PC-9 (cell line): Measurements from ENCODE around the gene IGSF8. TPM values are rescaled to one million over a fixed set of nuclear protein-coding genes. Genes with fewer than 3 reads are reported as not detected.

Experiments
- BruUV-seq: library from RNA; stranded (reverse); fragments of 400-500 nt; replicated peaks from 2 replicates; lab custom pipeline; 2021; lab: Mats Ljungman, UMichigan
- CTCF ChIA-PET: fragments of 300-600 bp; sonication (Branson Sonifier 250); formaldehyde crosslinking; loops from one replicate; lab custom pipeline; 2022; ENCODE audit warnings: antibody characterized with exemption; lab: Charles Lee
- POLR2A ChIA-PET: fragments of 300-600 bp; sonication (Branson Sonifier 250); formaldehyde crosslinking; loops from one replicate; lab custom pipeline; 2022; ENCODE audit warnings: antibody characterized with exemption; ENCODE audit not compliant: unreplicated experiment; lab: Charles Lee
- DNase-seq, 2 experiments: peaks; one replicate each; pipeline versions ENCODE4 v3.0.0 to v3.0.0-alpha.2; 2015 to 2022; ENCODE audit warnings: mixed read lengths in 1 of 2
- H2AFZ ChIP-seq: fragments of 200-600 bp; sonication (generic); 2 replicates; pipeline ENCODE4 v1.8.1; 2017; ENCODE audit warnings: antibody characterized with exemption
- H3F3A ChIP-seq: fragments of 200-600 bp; sonication (generic); 2 replicates; pipeline ENCODE4 v1.8.1; 2017; ENCODE audit warnings: antibody characterized with exemption, mild to moderate bottlenecking, low read depth; ENCODE audit not compliant: insufficient read depth
- H3K27ac ChIP-seq: fragments of 200-600 bp; sonication (generic); 2 replicates; pipeline ENCODE4 v1.6.1; 2016; ENCODE audit warnings: mixed run types
- H3K27me3 ChIP-seq: fragments of 200-600 bp; sonication (generic); 2 replicates; pipeline ENCODE4 v1.6.1; 2016; ENCODE audit warnings: low read depth, mixed run types; ENCODE audit not compliant: insufficient read depth
- H3K36me3 ChIP-seq: fragments of 200-600 bp; sonication (generic); 2 replicates; pipeline ENCODE4 v1.6.1; 2016; ENCODE audit warnings: low read depth, mixed run types
- H3K4me1 ChIP-seq: fragments of 200-600 bp; sonication (generic); replicated peaks from 2 replicates; pipeline ENCODE4 v1.6.1; 2016; ENCODE audit warnings: mixed run types; ENCODE audit not compliant: insufficient read depth
- H3K4me2 ChIP-seq: fragments of 200-600 bp; sonication (generic); 2 replicates; pipeline ENCODE4 v1.6.1; 2017; ENCODE audit warnings: mixed run types
- H3K4me3 ChIP-seq: fragments of 200-600 bp; sonication (generic); 2 replicates; pipeline ENCODE4 v1.6.1; 2016; ENCODE audit warnings: mixed run types
- H3K79me2 ChIP-seq: fragments of 200-600 bp; sonication (generic); 2 replicates; pipeline ENCODE4 v1.6.1; 2017; ENCODE audit warnings: low read depth, mixed run types
- H3K9me2 ChIP-seq: fragments of 200-600 bp; sonication (generic); 2 replicates; pipeline ENCODE4 v1.8.1; 2017; ENCODE audit warnings: mild to moderate bottlenecking; ENCODE audit not compliant: insufficient read depth
- H3K9me3 ChIP-seq: fragments of 200-600 bp; sonication (generic); 2 replicates; pipeline ENCODE4 v1.8.1; 2016; ENCODE audit warnings: low read depth; ENCODE audit not compliant: insufficient read depth
- H4K20me1 ChIP-seq: fragments of 200-600 bp; sonication (generic); 2 replicates; pipeline ENCODE4 v1.8.1; 2017; ENCODE audit not compliant: insufficient read depth
- EZH2 ChIP-seq: fragments of 200-600 bp; sonication (generic); IDR thresholded peaks from 2 replicates; pipeline ENCODE4 v1.8.0; 2017; ENCODE audit warnings: antibody characterized with exemption, low read depth
- intact Hi-C: fragments of 100-400 bp; cut with micrococcal nuclease; formaldehyde crosslinking; loops from one replicate; pipeline ENCODE4 v1.10.0; 2022; ENCODE audit not compliant: unreplicated experiment
- total RNA-seq: library from RNA; stranded (reverse); gene quantifications from 2 replicates; pipeline ENCODE4 v1.2.3, GENCODE V29; 2021
- TF ChIP-seq, protein P1 (sequence below): fragments of 200-600 bp; sonication (generic); conservative IDR thresholded peaks from 2 replicates; pipeline ENCODE4 v1.6.1; 2017; ENCODE audit warnings: mixed run types, antibody characterized with exemption, mild to moderate bottlenecking, moderate library complexity

IGSF8 gene
- total RNA-seq, 1 experiment from 2014 or later, result 27.4 TPM

DNA sequence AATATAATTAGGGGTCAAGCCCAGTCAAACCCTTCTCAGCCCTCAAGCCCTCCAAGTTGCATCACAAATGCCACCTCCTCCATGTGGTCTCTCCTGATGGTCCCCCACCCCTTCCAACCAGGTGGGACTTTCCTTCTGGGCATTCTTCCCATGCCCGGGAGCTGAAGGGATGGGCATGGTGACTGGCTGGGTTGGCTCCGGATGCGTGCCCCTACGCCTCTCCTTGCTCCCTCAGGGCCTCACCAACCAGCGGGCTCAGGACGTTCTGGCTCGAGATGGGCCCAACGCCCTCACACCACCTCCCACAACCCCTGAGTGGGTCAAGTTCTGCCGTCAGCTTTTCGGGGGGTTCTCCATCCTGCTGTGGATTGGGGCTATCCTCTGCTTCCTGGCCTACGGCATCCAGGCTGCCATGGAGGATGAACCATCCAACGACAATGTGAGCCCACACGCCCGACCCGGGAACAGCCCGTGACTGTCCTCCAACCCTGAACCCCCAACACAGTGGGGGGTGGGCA is 24.6 kb upstream of the IGSF8 start:
- Histone ChIP-seq H3K4me3 (no peak overlapping the region), H3K79me2 (no peaks in the 10 kb centered on the region), H4K20me1 (no peaks in the 10 kb centered on the region), H3K27ac (no peak overlapping the region), H2AFZ (no peak overlapping the region), H3K9me3 (no peaks in the 10 kb centered on the region), H3F3A (peaks cover 19% of the 10 kb centered on the region; the same call in 1 of the 2 replicates), H3K9me2 (no peaks in the 10 kb centered on the region), H3K27me3 (no peaks in the 10 kb centered on the region), H3K4me2 (no peak overlapping the region), H3K36me3 (no peaks in the 10 kb centered on the region), H3K4me1 (peaks cover 40% of the 10 kb centered on the region)
- POLR2A ChIA-PET, result interaction anchor here (0.8 kb wide), 1 partner anchor 270 kb away, joined by 11 read pairs; no protein-coding TSS in a partner anchor
- no peak for TF ChIP-seq EZH2
- TF ChIP-seq, protein P1, sequence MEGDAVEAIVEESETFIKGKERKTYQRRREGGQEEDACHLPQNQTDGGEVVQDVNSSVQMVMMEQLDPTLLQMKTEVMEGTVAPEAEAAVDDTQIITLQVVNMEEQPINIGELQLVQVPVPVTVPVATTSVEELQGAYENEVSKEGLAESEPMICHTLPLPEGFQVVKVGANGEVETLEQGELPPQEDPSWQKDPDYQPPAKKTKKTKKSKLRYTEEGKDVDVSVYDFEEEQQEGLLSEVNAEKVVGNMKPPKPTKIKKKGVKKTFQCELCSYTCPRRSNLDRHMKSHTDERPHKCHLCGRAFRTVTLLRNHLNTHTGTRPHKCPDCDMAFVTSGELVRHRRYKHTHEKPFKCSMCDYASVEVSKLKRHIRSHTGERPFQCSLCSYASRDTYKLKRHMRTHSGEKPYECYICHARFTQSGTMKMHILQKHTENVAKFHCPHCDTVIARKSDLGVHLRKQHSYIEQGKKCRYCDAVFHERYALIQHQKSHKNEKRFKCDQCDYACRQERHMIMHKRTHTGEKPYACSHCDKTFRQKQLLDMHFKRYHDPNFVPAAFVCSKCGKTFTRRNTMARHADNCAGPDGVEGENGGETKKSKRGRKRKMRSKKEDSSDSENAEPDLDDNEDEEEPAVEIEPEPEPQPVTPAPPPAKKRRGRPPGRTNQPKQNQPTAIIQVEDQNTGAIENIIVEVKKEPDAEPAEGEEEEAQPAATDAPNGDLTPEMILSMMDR, result no peak
- CTCF ChIA-PET, result no interaction called here
- DNase-seq, result no peak
- intact Hi-C loops, result no loop called here
- BruUV-seq, result no TSS peak

DNA sequence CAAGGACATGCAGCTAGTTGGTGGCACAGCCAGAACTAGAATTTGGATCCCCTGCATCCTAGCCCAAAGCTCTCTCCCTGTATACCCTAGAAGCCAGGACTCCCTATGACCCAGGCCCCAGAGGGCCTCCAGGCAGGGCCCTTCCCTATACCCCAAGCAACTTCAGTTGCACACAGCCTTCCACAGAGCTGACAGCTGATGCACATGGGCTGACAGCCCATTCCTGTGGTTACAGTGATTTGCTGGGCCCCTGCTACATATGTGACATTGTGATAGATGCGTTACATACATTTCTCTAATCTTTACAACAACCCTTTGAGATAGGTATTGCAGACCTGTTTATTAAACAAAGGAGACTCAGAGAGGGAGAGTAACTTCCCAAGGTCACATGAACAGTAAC is 23.0 kb upstream of the IGSF8 start:
- no peak for DNase-seq
- intact Hi-C loops, result no loop called here
- H3K79me2 ChIP-seq, result no peaks in the 10 kb centered on the region
- no TSS peak for BruUV-seq
- H2AFZ ChIP-seq, result no peak overlapping the region
- H3F3A ChIP-seq, result peaks cover 19% of the 10 kb centered on the region; the same call in 1 of the 2 replicates
- peaks cover 29% of the 10 kb centered on the region for H3K4me1 ChIP-seq
- H4K20me1 ChIP-seq, result no peaks in the 10 kb centered on the region
- ChIA-PET CTCF (interaction anchor here (0.7 kb wide), 1 partner anchor 71 kb away, joined by 3 read pairs; no protein-coding TSS in a partner anchor), POLR2A (no interaction called here)
- no peak for TF ChIP-seq EZH2
- TF ChIP-seq, protein P1, result no peak
- H3K27me3 ChIP-seq, result no peaks in the 10 kb centered on the region
- no peak overlapping the region for H3K27ac ChIP-seq
- H3K4me3 ChIP-seq, result no peak overlapping the region
- H3K4me2 ChIP-seq, result no peak overlapping the region
- H3K9me2 ChIP-seq, result no peaks in the 10 kb centered on the region
- H3K36me3 ChIP-seq, result no peaks in the 10 kb centered on the region
- H3K9me3 ChIP-seq, result no peaks in the 10 kb centered on the region

DNA sequence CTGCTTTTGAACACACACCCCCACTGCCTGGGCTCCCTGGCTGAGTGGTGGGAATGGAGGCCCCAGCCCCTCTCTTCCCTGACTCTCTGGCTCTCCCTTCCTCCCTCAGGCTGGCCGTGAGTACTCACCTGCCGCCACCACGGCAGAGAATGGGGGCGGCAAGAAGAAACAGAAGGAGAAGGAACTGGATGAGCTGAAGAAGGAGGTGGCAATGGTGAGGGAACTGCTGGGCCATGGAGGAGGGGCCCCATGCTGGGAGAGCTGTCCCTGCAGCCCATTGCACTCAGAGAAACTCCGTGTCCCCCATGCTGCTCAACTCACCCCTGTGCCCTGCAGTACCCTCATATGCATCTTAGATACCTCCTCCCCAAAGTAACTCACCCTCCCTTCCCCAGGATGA is 22.4 kb upstream of the IGSF8 start:
- Histone ChIP-seq H3K36me3 (no peaks in the 10 kb centered on the region), H3K4me3 (no peak overlapping the region), H3K79me2 (no peaks in the 10 kb centered on the region), H3K4me1 (peaks cover 23% of the 10 kb centered on the region), H3F3A (peaks cover 17% of the 10 kb centered on the region; the same call in 1 of the 2 replicates), H3K27ac (no peak overlapping the region), H3K9me3 (no peaks in the 10 kb centered on the region), H3K9me2 (no peaks in the 10 kb centered on the region), H3K4me2 (no peak overlapping the region), H2AFZ (no peak overlapping the region), H4K20me1 (no peaks in the 10 kb centered on the region), H3K27me3 (no peaks in the 10 kb centered on the region)
- BruUV-seq, result no TSS peak
- DNase-seq, result no peak
- ChIA-PET POLR2A (no interaction called here), CTCF (interaction anchor here (0.7 kb wide), 1 partner anchor 72 kb away, joined by 3 read pairs; no protein-coding TSS in a partner anchor)
- TF ChIP-seq, protein P1, result no peak
- no peak for TF ChIP-seq EZH2
- intact Hi-C loops, result no loop called here
